ENCODE results near the gene FAM117A. TPM values are rescaled to one million over a fixed set of nuclear protein-coding genes. Genes with fewer than 3 reads are reported as not detected.

Gene FAM117A
- total RNA-seq, 1 experiment from 2014 or later: 14.9 TPM

GRCh38 chr17:49742166-49742638, 21.7 kb downstream of the FAM117A start:
- CTCF ChIA-PET: interaction anchor here (0.6 kb wide), 1 partner anchor 51 kb away, joined by 6 read pairs; no protein-coding TSS in a partner anchor
- no TSS peak for BruUV-seq (replicated peaks)

GRCh38 chr17:49741692-49742076, 22.2 kb downstream of the FAM117A start:
- H3K36me3 Mint-ChIP-seq (ENCODE audit: insufficient read depth, unreplicated experiment): no peaks in the 10 kb centered on the region
- peaks cover 22% of the 10 kb centered on the region for H3K4me1 Mint-ChIP-seq (ENCODE audit: low read depth, unreplicated experiment)
- no peaks in the 10 kb centered on the region for H3K9me3 Mint-ChIP-seq (ENCODE audit: low read depth, unreplicated experiment)
- CTCF ChIA-PET: interaction anchor here (0.6 kb wide), 1 partner anchor 52 kb away, joined by 6 read pairs; no protein-coding TSS in a partner anchor
- BruUV-seq (replicated peaks): no TSS peak
- H3K27ac Mint-ChIP-seq (ENCODE audit: unreplicated experiment): no peak overlapping the region
- intact Hi-C loops (cut with micrococcal nuclease; ENCODE audit: unreplicated experiment): no loop called here
- H3K4me3 Mint-ChIP-seq (ENCODE audit: low read depth, unreplicated experiment): no peak overlapping the region
- no peaks in the 10 kb centered on the region for H3K27me3 Mint-ChIP-seq (ENCODE audit: unreplicated experiment)
- DNase-seq: no peak
- TF ChIP-seq CTCF (IDR thresholded peaks at IDR 0.05; ENCODE audit: unreplicated experiment): no peak

More at GRCh38 chr17:49742166-49742638, 21.7 kb downstream of the FAM117A start:
- H3K36me3 Mint-ChIP-seq (ENCODE audit: insufficient read depth, unreplicated experiment): no peaks in the 10 kb centered on the region
- no peaks in the 10 kb centered on the region for H3K27me3 Mint-ChIP-seq (ENCODE audit: unreplicated experiment)
- DNase-seq: no peak
- intact Hi-C loops (cut with micrococcal nuclease; ENCODE audit: unreplicated experiment): no loop called here
- no peak overlapping the region for H3K4me3 Mint-ChIP-seq (ENCODE audit: low read depth, unreplicated experiment)
- peaks cover 22% of the 10 kb centered on the region for H3K4me1 Mint-ChIP-seq (ENCODE audit: low read depth, unreplicated experiment)
- H3K27ac Mint-ChIP-seq (ENCODE audit: unreplicated experiment): no peak overlapping the region
- TF ChIP-seq CTCF (IDR thresholded peaks at IDR 0.05; ENCODE audit: unreplicated experiment): no peak
- H3K9me3 Mint-ChIP-seq (ENCODE audit: low read depth, unreplicated experiment): no peaks in the 10 kb centered on the region

GRCh38 chr17:49741009-49741691, 22.8 kb downstream of the FAM117A start:
- Mint-ChIP-seq H3K27ac (ENCODE audit: unreplicated experiment) (no peak overlapping the region), H3K4me3 (ENCODE audit: low read depth, unreplicated experiment) (no peak overlapping the region), H3K27me3 (ENCODE audit: unreplicated experiment) (no peaks in the 10 kb centered on the region), H3K36me3 (ENCODE audit: insufficient read depth, unreplicated experiment) (no peaks in the 10 kb centered on the region), H3K4me1 (ENCODE audit: low read depth, unreplicated experiment) (peaks cover 22% of the 10 kb centered on the region), H3K9me3 (ENCODE audit: low read depth, unreplicated experiment) (no peaks in the 10 kb centered on the region)
- no peak for TF ChIP-seq CTCF (IDR thresholded peaks at IDR 0.05; ENCODE audit: unreplicated experiment)
- BruUV-seq (replicated peaks): no TSS peak
- DNase-seq: no peak
- intact Hi-C loops (cut with micrococcal nuclease; ENCODE audit: unreplicated experiment): no loop called here
- CTCF ChIA-PET: no interaction called here

- H3K4me1 Mint-ChIP-seq (ENCODE audit: low read depth, unreplicated experiment): peaks cover 22% of the 10 kb centered on the region
- H3K4me3 Mint-ChIP-seq (ENCODE audit: low read depth, unreplicated experiment): no peak overlapping the region
- no peak for TF ChIP-seq CTCF (IDR thresholded peaks at IDR 0.05; ENCODE audit: unreplicated experiment)
- H3K27me3 Mint-ChIP-seq (ENCODE audit: unreplicated experiment): no peaks in the 10 kb centered on the region
- intact Hi-C loops (cut with micrococcal nuclease; ENCODE audit: unreplicated experiment): no loop called here
- no peaks in the 10 kb centered on the region for H3K36me3 Mint-ChIP-seq (ENCODE audit: insufficient read depth, unreplicated experiment)
- CTCF ChIA-PET: interaction anchor here (0.5 kb wide), 1 partner anchor 1602 kb away, joined by 4 read pairs; no protein-coding TSS in a partner anchor
- no peaks in the 10 kb centered on the region for H3K9me3 Mint-ChIP-seq (ENCODE audit: low read depth, unreplicated experiment)
- no peak overlapping the region for H3K27ac Mint-ChIP-seq (ENCODE audit: unreplicated experiment)
- DNase-seq: no peak
- no TSS peak for BruUV-seq (replicated peaks)
Measured at GRCh38 chr17:49739641-49740271, 24.2 kb downstream of the FAM117A start.

Measured in Calu3 (cell line).